Activated B cell treated with CpG ODN at 0.5 μM for 24 hours (primary cell): ENCODE data around the gene LSM6. TPM values are rescaled to one million over a fixed set of nuclear protein-coding genes. Genes with fewer than 3 reads are reported as not detected.

Experiments used
- ATAC-seq: fragments of 200-7000 bp; cut with Tn5 transposase; one replicate; pipeline ENCODE4 v1.10.0; 2021; ENCODE audit warnings: low read depth, mild to moderate bottlenecking, moderate library complexity
- CTCF ChIA-PET: fragments of 350-600 bp; sonication (Branson Sonifier 250); formaldehyde crosslinking; loops from one replicate; lab custom pipeline; 2021; ENCODE audit warnings: antibody characterized with exemption; lab: Charles Lee
- POLR2A ChIA-PET: fragments of 350-600 bp; sonication (Branson Sonifier 250); formaldehyde crosslinking; loops from one replicate; lab custom pipeline; 2021; ENCODE audit warnings: antibody characterized with exemption; lab: Charles Lee
- DNase-seq: peaks from one replicate; pipeline ENCODE4 v3.0.0; 2022
- H3K27ac Mint-ChIP-seq: one replicate; pipeline ENCODE4 v1.8.0; 2020; ENCODE audit warnings: mixed read lengths
- H3K27me3 Mint-ChIP-seq: one replicate; pipeline ENCODE4 v1.8.0; 2021; ENCODE audit warnings: mixed read lengths
- H3K36me3 Mint-ChIP-seq: one replicate; pipeline ENCODE4 v1.8.0; 2021; ENCODE audit warnings: low read depth, mixed read lengths
- H3K4me1 Mint-ChIP-seq: one replicate; pipeline ENCODE4 v1.8.0; 2021; ENCODE audit warnings: mixed read lengths
- H3K4me3 Mint-ChIP-seq: one replicate; pipeline ENCODE4 v1.8.0; 2020; ENCODE audit warnings: mild to moderate bottlenecking, mixed read lengths
- H3K9me3 Mint-ChIP-seq: one replicate; pipeline ENCODE4 v1.8.0; 2020; ENCODE audit warnings: mixed read lengths
- intact Hi-C: fragments of 100-400 bp; cut with micrococcal nuclease; formaldehyde crosslinking; loops from one replicate; pipeline ENCODE4 v1.15.1; 2024
- total RNA-seq: library from RNA; stranded (reverse); gene quantifications from 2 replicates; pipeline ENCODE4 v1.2.3, GENCODE V29; 2022
- TF ChIP-seq, protein P1 (sequence below): fragments of 200-600 bp; IDR thresholded peaks from one replicate; pipeline ENCODE4 v1.8.0; 2022; ENCODE audit warnings: antibody characterized with exemption, mild to moderate bottlenecking

LSM6 gene
- total RNA-seq, 1 donor from 2014 or later, result 59.7 TPM

DNA sequence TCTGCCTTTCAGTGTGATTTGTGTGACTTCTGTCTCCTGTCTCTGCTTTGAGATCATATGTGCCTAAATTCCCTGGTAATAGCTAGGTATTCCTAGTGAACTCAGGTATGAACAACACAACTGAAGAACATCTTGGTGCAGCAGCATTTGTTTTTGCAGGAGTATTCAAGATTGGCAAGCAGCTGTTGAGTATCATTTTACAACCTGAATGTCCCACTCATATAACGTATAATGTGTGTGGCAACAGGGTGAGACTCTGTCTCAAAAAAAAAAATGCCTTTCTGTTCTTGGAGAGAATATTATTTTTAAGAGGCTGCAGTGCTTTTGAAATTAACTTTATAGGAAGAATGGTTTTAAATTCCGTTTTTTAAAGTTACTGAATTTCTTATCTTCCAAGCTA, 7.7 kb downstream of the LSM6 start:
- Mint-ChIP-seq H3K9me3 (no peaks in the 10 kb centered on the region), H3K4me3 (no peak overlapping the region), H3K4me1 (peaks cover 37% of the 10 kb centered on the region), H3K27me3 (no peaks in the 10 kb centered on the region), H3K27ac (no peak overlapping the region), H3K36me3 (peaks cover 66% of the 10 kb centered on the region)
- ATAC-seq, result no peak
- POLR2A ChIA-PET, result no interaction called here
- intact Hi-C loops, result no loop called here
- TF ChIP-seq, protein P1, sequence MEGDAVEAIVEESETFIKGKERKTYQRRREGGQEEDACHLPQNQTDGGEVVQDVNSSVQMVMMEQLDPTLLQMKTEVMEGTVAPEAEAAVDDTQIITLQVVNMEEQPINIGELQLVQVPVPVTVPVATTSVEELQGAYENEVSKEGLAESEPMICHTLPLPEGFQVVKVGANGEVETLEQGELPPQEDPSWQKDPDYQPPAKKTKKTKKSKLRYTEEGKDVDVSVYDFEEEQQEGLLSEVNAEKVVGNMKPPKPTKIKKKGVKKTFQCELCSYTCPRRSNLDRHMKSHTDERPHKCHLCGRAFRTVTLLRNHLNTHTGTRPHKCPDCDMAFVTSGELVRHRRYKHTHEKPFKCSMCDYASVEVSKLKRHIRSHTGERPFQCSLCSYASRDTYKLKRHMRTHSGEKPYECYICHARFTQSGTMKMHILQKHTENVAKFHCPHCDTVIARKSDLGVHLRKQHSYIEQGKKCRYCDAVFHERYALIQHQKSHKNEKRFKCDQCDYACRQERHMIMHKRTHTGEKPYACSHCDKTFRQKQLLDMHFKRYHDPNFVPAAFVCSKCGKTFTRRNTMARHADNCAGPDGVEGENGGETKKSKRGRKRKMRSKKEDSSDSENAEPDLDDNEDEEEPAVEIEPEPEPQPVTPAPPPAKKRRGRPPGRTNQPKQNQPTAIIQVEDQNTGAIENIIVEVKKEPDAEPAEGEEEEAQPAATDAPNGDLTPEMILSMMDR, result no peak
- DNase-seq, result no peak
- CTCF ChIA-PET, result interaction anchor here (0.6 to 0.7 kb wide), 2 partner anchors 11 to 283 kb away, joined by 3 to 5 read pairs; no protein-coding TSS in a partner anchor

DNA sequence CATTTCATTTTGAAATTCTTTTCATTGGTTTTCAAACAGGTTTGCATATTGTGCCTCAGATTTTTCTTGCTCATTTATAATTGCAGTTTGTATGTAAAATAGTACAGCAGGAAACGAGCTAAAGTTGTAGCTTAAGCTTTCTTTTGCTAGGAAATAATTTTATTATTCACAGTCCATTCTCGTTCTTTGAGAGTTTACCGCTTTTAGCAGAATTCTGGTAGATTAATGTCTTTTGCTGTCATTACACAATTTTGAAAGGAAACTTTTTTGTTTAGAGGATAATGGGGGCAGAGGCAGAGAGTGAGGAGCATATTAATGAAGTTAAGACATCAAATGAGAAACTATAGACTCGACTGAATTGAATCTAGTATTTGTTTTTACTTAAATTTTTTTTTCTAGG, 10.5 kb downstream of the LSM6 start:
- Mint-ChIP-seq H3K4me1 (peaks cover 11% of the 10 kb centered on the region), H3K27me3 (no peaks in the 10 kb centered on the region), H3K27ac (no peak overlapping the region), H3K9me3 (no peaks in the 10 kb centered on the region), H3K36me3 (peaks cover 80% of the 10 kb centered on the region), H3K4me3 (no peak overlapping the region)
- TF ChIP-seq, protein P1, result no peak
- ATAC-seq, result no peak
- intact Hi-C loops, result no loop called here
- DNase-seq, result no peak
- POLR2A ChIA-PET, result no interaction called here
- CTCF ChIA-PET, result no interaction called here

DNA sequence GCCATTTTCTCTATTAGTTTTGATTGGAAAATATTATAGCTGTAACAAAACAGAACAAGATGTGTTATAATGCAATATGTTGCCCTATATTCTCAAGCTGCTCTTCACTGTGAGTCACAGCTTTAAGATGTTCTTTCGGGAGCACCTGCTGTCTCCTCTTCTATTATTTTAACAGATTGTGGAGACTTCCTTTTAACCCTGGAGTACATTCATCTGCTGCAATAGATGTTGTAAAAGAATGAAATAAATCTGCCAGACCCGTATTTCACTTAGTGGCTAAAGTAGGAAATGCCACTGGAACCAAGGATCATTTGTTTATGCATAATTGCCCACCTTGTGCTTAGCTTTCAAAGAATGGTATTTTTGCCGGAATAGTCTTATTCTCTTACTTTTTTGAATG, 11.1 kb downstream of the LSM6 start:
- DNase-seq (no peak), ATAC-seq (no peak)
- no peak overlapping the region for H3K4me3 Mint-ChIP-seq
- POLR2A ChIA-PET, result no interaction called here
- TF ChIP-seq, protein P1, result no peak
- peaks cover 9% of the 10 kb centered on the region for H3K4me1 Mint-ChIP-seq
- CTCF ChIA-PET, result no interaction called here
- no peak overlapping the region for H3K27ac Mint-ChIP-seq
- intact Hi-C loops, result no loop called here
- H3K9me3 Mint-ChIP-seq, result no peaks in the 10 kb centered on the region
- no peaks in the 10 kb centered on the region for H3K27me3 Mint-ChIP-seq
- H3K36me3 Mint-ChIP-seq, result peaks cover 84% of the 10 kb centered on the region

DNA sequence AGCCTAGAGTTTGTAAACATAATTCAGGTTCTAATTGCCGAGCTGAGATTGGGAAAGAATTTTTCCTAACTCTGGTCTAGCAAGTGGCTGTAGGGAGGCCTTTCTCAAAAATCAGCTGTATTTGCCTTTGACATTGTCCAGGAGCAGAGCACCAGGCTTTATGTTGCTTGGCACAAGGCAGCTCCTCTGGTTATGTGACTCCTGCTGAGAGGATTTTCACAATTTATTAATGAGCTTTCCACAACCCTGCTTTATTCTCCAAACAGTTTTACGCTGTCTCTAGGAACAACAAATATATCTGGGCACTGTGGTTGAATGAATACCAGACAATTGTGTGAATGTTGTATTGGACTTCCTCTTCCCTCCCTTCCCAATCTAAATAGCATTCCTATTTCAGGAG, 14.9 kb downstream of the LSM6 start:
- DNase-seq (no peak), ATAC-seq (no peak)
- Mint-ChIP-seq H3K4me3 (no peak overlapping the region), H3K27me3 (no peaks in the 10 kb centered on the region), H3K9me3 (no peaks in the 10 kb centered on the region), H3K4me1 (no peaks in the 10 kb centered on the region), H3K27ac (no peak overlapping the region), H3K36me3 (peaks cover 74% of the 10 kb centered on the region)
- intact Hi-C loops, result no loop called here
- ChIA-PET POLR2A (no interaction called here), CTCF (no interaction called here)
- TF ChIP-seq, protein P1, result no peak

DNA sequence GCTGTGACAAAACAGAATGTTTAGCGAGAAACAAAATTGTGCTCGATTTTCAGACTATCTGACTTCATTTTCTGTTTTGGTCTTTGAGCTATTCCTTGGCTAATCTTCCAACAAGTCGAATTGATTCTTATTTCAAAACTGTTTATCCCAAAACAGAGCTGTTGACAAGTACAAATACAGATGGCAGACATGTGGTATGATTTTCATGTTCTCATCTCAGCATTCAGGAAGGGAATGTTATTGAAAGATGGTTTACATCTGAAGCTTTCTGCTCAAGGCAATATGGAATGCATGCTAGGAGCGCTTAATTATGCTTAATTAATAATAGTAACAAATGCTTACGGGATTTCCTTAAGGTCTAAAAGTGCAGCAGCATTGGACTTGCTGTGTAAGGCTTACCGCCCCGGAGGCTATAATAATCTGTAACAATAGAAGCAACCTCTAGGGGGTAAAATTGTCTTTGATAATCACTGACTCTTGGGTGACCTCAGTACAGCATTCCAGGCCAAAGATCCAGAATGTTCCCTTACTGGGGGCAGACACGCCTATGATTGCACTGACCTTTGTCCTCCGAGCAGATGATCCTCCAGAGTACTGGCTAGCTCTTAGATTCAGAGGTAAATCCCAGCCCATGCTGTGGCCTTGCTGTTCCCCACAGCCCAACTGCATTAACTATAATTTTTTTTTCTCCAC, 16.4 kb downstream of the LSM6 start:
- Mint-ChIP-seq H3K4me1 (no peaks in the 10 kb centered on the region), H3K27me3 (no peaks in the 10 kb centered on the region), H3K9me3 (no peaks in the 10 kb centered on the region), H3K27ac (no peak overlapping the region), H3K4me3 (no peak overlapping the region), H3K36me3 (peaks cover 65% of the 10 kb centered on the region)
- ChIA-PET CTCF (no interaction called here), POLR2A (interaction anchor here (0.6 kb wide), 1 partner anchor 86 kb away, joined by 5 read pairs; no protein-coding TSS in a partner anchor)
- intact Hi-C loops, result no loop called here
- DNase-seq, result no peak
- TF ChIP-seq, protein P1, result no peak
- no peak for ATAC-seq
